K562 (cell line): ENCODE data around the gene RSPH6A. TPM values are rescaled to one million over a fixed set of nuclear protein-coding genes. Genes with fewer than 3 reads are reported as not detected.

Experiments used
- CBX5 ChIP-seq: IDR thresholded peaks from 2 replicates; pipeline ENCODE4 v1.6.1; 2014; ENCODE audit warnings: low read depth, borderline replicate concordance
- CXXC5 ChIP-seq: fragments of 250-450 bp; sonication (Bioruptor Pico); IDR thresholded peaks from 2 replicates; pipeline ENCODE4 v1.8.0; 2022; ENCODE audit warnings: inconsistent platforms, mild to moderate bottlenecking, moderate library complexity
- ELF2 ChIP-seq: fragments of 250-450 bp; sonication (Bioruptor Pico); IDR thresholded peaks from 2 replicates; pipeline ENCODE4 v1.5.0; 2021; ENCODE audit warnings: mild to moderate bottlenecking
- EP300 ChIP-seq: IDR thresholded peaks from 2 replicates; pipeline ENCODE4 v1.6.1; 2012; ENCODE audit warnings: low read length, improper control_type of control experiment
- KLF6 ChIP-seq: fragments of 250-450 bp; sonication (Bioruptor Pico); IDR thresholded peaks from 2 replicates; pipeline ENCODE4 v1.4.0; 2020; ENCODE audit warnings: mild to moderate bottlenecking, moderate library complexity, borderline replicate concordance
- NONO ChIP-seq, 2 experiments: fragments of 200-400 bp in 1 of 2; fragments of 450-650 bp in 1 of 2; formaldehyde crosslinking in 1 of 2; IDR thresholded peaks; 2 replicates each; pipeline ENCODE4 v1.6.1; 2017; ENCODE audit warnings: low read depth in 2 of 2, mild to moderate bottlenecking in 2 of 2, moderate library complexity in 2 of 2, low read length in 1 of 2
- NR1H2 ChIP-seq: sonication (generic); formaldehyde crosslinking; IDR thresholded peaks from 2 replicates; pipeline ENCODE4 v1.4.0; 2020; ENCODE audit warnings: mild to moderate bottlenecking, missing genetic modification reagents
- SMARCC2 ChIP-seq: fragments of 450-650 bp; IDR thresholded peaks from 2 replicates; pipeline ENCODE4 v1.6.1; 2017; ENCODE audit warnings: antibody characterized with exemption, moderate library complexity, mild to moderate bottlenecking, low read depth
- SUPT5H ChIP-seq: fragments of 450-650 bp; IDR thresholded peaks from 2 replicates; pipeline ENCODE4 v1.6.1; 2016
- ZFP30 ChIP-seq: fragments of 250-450 bp; sonication (Bioruptor Pico); IDR thresholded peaks from 2 replicates; pipeline ENCODE4 v1.8.0; 2022; ENCODE audit warnings: moderate library complexity, mild to moderate bottlenecking, inconsistent platforms, borderline replicate concordance
- ZNF124 ChIP-seq: sonication (generic); formaldehyde crosslinking; IDR thresholded peaks from 2 replicates; pipeline ENCODE4 v1.8.1; 2022; ENCODE audit warnings: missing genetic modification reagents
- ZNF212 ChIP-seq: fragments of 450-650 bp; formaldehyde crosslinking; IDR thresholded peaks from 2 replicates; pipeline ENCODE4 v1.4.0; 2020; ENCODE audit warnings: mild to moderate bottlenecking
- polyA plus RNA-seq, 8 experiments: library from polyadenylated mRNA; depleted of rRNA in 4 of 8; stranded (reverse) in 5 of 8; unstranded in 3 of 8; fragments of >200 nt; fragmentation: Nextera tagmentation in 2 of 8; fragmentation: Illumina TruSeq in 1 of 8; extraction: Ambion mirVana in 2 of 8; extraction: Trizol in 1 of 8; gene quantifications; 2 replicates each; pipeline versions ENCODE4 v1.2.1 to v1.2.3, GENCODE V29; 2011 to 2014; ENCODE audit warnings: inconsistent platforms in 1 of 8, missing spikeins in 1 of 8
- total RNA-seq, 7 experiments: library from RNA; depleted of rRNA in 6 of 7; stranded (reverse); fragments of >200 nt in 6 of 7; fragmentation: Illumina TruSeq in 2 of 7; extraction: Trizol in 2 of 7; gene quantifications; 2 replicates each; pipeline versions ENCODE4 v1.2.1 to v1.2.3, GENCODE V29; 2011 to 2021; ENCODE audit warnings: low replicate concordance in 1 of 7
- TF ChIP-seq, protein P1 (sequence below), 2 experiments: fragments of 450-650 bp; IDR thresholded peaks; 2 replicates each; pipeline ENCODE4 v1.6.1; 2016; ENCODE audit warnings: mild to moderate bottlenecking in 2 of 2, borderline replicate concordance in 1 of 2, low read depth in 1 of 2, moderate library complexity in 1 of 2
- TF ChIP-seq, protein P2 (sequence below): fragments of 450-650 bp; IDR thresholded peaks from 2 replicates; pipeline ENCODE4 v1.6.1; 2017; ENCODE audit warnings: mild to moderate bottlenecking, moderate library complexity
- TF ChIP-seq, protein P3 (sequence below): fragments of 150-350 bp; IDR thresholded peaks from 2 replicates; pipeline ENCODE4 v1.6.1; 2014; ENCODE audit warnings: low read depth, mild to moderate bottlenecking, low read length, borderline replicate concordance

The RSPH6A gene
- total and polyA plus RNA-seq, 9 of the 15 experiments (the other 6 are each of a cell fraction or from before 2014, with no cell fraction given): 0.03 to 0.15 (median 0.07) TPM; not detected in 5

DNA sequence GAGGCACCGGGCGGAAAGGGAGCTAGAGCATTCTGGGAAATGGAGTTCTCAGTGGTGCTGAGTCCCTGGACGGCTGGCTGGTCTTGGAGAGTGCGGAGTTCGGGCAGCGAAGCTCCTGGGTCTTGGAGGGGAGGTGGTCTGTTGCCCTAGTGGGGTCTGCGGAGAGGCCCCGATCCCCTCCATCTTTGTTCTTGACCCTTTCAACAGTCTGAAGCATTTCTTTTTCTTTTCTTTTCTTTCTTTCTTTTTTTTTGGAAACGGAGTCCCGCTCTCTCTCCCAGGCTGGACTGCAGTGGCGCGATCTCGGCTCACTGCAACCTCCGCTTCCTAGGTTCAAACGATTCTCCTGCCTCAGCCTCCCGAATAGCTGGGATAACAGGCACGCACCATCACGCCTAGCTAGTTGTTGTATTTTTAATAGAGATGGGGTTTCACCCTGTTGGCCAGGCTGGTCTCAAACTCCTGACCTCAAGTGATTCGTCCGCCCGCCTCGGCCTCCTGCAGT, 48.3 kb upstream of the RSPH6A start (continued):
- TF ChIP-seq, protein P1, sequence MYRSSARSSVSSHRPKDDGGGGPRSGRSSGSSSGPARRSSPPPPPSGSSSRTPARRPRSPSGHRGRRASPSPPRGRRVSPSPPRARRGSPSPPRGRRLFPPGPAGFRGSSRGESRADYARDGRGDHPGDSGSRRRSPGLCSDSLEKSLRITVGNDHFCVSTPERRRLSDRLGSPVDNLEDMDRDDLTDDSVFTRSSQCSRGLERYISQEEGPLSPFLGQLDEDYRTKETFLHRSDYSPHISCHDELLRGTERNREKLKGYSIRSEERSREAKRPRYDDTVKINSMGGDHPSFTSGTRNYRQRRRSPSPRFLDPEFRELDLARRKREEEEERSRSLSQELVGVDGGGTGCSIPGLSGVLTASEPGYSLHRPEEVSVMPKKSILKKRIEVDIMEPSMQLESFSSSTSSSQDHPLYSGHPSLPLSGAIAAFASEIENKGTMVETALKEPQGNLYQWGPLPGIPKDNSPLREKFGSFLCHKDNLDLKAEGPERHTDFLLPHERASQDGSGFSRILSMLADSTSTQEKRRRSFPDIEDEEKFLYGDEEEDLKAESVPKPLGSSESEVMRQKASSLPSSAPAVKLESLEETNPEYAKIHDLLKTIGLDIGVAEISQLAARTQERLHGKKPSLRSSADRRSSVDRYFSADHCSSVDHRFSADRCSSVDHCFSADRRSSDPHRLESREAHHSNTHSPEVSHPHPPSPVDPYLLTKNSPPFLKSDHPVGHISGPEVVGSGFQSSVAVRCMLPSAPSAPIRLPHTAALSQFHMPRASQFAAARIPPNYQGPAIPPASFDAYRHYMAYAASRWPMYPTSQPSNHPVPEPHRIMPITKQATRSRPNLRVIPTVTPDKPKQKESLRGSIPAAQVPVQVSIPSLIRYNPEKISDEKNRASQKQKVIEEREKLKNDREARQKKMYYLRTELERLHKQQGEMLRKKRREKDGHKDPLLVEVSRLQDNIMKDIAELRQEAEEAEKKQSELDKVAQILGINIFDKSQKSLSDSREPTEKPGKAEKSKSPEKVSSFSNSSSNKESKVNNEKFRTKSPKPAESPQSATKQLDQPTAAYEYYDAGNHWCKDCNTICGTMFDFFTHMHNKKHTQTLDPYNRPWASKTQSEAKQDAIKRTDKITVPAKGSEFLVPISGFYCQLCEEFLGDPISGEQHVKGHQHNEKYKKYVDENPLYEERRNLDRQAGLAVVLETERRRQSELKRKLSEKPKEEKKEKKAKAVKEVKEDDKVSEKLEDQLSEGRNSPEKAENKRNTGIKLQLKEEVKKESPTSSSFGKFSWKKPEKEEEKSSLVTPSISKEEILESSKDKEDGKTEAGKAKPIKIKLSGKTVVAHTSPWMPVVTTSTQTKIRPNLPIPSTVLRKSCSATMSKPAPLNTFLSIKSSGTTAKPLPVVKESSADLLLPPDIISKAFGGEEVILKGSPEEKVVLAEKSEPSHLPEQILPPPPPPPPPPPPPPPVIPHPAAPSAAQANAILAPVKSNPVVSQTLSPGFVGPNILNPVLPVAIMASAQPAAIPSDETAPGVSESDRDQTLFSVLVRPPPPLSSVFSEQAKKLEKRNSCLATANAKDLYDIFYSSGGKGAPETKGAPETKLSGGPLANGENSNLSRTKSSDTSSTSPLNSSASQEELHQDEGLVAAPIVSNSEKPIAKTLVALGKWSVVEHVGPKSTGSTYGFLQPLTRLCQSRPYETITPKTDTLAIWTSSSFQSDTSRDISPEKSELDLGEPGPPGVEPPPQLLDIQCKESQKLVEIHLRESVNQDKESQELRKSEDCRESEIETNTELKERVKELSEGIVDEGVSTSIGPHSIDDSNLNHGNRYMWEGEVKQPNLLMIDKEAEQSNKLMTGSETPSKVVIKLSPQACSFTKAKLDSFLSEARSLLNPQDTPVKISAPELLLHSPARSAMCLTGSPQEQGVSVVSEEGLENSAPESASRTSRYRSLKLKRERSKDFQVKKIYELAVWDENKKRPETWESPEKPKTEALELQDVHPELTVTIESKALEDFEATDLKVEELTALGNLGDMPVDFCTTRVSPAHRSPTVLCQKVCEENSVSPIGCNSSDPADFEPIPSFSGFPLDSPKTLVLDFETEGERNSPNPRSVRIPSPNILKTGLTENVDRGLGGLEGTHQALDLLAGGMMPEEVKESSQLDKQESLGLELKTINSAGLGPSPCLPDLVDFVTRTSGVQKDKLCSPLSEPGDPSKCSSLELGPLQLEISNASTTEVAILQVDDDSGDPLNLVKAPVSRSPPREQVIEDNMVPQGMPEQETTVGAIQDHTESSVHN (IDR thresholded peaks at IDR 0.05; ENCODE audit: borderline replicate concordance in 1 of 2, low read depth in 1 of 2): peak in 1 of 2 experiments; percentile 40; a peak in 1 of 4 replicates
- 0 out of 2 replicates have a peak, but pooled peaks have one; percentile 46 for TF ChIP-seq KLF6 (CRISPR knock-in tag)
- TF ChIP-seq CXXC5 (CRISPR knock-in tag): no peak
- 0 out of 2 replicates have a peak, but pooled peaks have one; percentile 69 for TF ChIP-seq ELF2 (CRISPR knock-in tag)
- TF ChIP-seq, protein P2, sequence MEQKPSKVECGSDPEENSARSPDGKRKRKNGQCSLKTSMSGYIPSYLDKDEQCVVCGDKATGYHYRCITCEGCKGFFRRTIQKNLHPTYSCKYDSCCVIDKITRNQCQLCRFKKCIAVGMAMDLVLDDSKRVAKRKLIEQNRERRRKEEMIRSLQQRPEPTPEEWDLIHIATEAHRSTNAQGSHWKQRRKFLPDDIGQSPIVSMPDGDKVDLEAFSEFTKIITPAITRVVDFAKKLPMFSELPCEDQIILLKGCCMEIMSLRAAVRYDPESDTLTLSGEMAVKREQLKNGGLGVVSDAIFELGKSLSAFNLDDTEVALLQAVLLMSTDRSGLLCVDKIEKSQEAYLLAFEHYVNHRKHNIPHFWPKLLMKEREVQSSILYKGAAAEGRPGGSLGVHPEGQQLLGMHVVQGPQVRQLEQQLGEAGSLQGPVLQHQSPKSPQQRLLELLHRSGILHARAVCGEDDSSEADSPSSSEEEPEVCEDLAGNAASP: no peak
- TF ChIP-seq CBX5: no peak
- TF ChIP-seq ZNF212 (CRISPR knock-in tag): no peak
- no peak for TF ChIP-seq NONO (IDR thresholded peaks at IDR 0.05; ENCODE audit: low read depth in 2 of 2, low read length in 1 of 2)
- TF ChIP-seq ZNF124: no peak
- TF ChIP-seq SUPT5H: 0 out of 2 replicates have a peak, but pooled peaks have one; percentile 2
- TF ChIP-seq EP300: no peak
- no peak for TF ChIP-seq ZFP30 (CRISPR knock-in tag)
- no peak for TF ChIP-seq SMARCC2
- TF ChIP-seq, protein P3, sequence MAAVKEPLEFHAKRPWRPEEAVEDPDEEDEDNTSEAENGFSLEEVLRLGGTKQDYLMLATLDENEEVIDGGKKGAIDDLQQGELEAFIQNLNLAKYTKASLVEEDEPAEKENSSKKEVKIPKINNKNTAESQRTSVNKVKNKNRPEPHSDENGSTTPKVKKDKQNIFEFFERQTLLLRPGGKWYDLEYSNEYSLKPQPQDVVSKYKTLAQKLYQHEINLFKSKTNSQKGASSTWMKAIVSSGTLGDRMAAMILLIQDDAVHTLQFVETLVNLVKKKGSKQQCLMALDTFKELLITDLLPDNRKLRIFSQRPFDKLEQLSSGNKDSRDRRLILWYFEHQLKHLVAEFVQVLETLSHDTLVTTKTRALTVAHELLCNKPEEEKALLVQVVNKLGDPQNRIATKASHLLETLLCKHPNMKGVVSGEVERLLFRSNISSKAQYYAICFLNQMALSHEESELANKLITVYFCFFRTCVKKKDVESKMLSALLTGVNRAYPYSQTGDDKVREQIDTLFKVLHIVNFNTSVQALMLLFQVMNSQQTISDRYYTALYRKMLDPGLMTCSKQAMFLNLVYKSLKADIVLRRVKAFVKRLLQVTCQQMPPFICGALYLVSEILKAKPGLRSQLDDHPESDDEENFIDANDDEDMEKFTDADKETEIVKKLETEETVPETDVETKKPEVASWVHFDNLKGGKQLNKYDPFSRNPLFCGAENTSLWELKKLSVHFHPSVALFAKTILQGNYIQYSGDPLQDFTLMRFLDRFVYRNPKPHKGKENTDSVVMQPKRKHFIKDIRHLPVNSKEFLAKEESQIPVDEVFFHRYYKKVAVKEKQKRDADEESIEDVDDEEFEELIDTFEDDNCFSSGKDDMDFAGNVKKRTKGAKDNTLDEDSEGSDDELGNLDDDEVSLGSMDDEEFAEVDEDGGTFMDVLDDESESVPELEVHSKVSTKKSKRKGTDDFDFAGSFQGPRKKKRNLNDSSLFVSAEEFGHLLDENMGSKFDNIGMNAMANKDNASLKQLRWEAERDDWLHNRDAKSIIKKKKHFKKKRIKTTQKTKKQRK: no peak; the same call in 1 of the 2 replicates
- 0 out of 2 replicates have a peak, but pooled peaks have one; percentile 39 for TF ChIP-seq NR1H2 (CRISPR knock-in tag)
